Kidney (tissue), 14 donors: ENCODE data around the gene MSI2. TPM values are rescaled to one million over a fixed set of nuclear protein-coding genes. Genes with fewer than 3 reads are reported as not detected.
A peak's percentile ranks its signal among the peaks of the same experiment; 100 is the strongest.

Experiments
- DNase-seq, 5 donors: peaks; one replicate each; pipeline ENCODE4 v3.0.0-alpha.2; 2013 to 2020
- FAIRE-seq: peaks from 2 replicates; lab custom pipeline; 2012; peaks lifted over from hg19 to GRCh38; lab: Jason Lieb, UNC
- H3K27ac ChIP-seq, 2 donors: one replicate each; pipeline ENCODE4 v1.7.0; 2013; ENCODE audit warnings: low read depth in 2 of 2, low read length in 2 of 2, inconsistent platforms in 1 of 2
- H3K27me3 ChIP-seq: one replicate; pipeline ENCODE4 v1.7.1; 2013; ENCODE audit warnings: low read length, inconsistent platforms; ENCODE audit not compliant: control insufficient read depth, insufficient read depth
- H3K36me3 ChIP-seq, 3 donors: one replicate each; pipeline versions ENCODE4 v1.7.0 to v1.7.1; 2013; ENCODE audit warnings: low read length in 3 of 3, control low read depth in 1 of 3, inconsistent platforms in 1 of 3; ENCODE audit not compliant: insufficient read depth in 3 of 3, control insufficient read depth in 2 of 3
- H3K4me1 ChIP-seq, 3 donors: one replicate each; pipeline versions ENCODE4 v1.7.0 to v1.7.1; 2013; ENCODE audit warnings: low read length in 3 of 3, inconsistent platforms in 1 of 3, low read depth in 1 of 3; ENCODE audit not compliant: control insufficient read depth in 2 of 3, insufficient read depth in 2 of 3
- H3K4me3 ChIP-seq, 3 donors: one replicate each; pipeline versions ENCODE4 v1.7.0 to v1.8.1; 2013; ENCODE audit warnings: low read length in 3 of 3, control low read depth in 1 of 3, inconsistent platforms in 1 of 3
- H3K9ac ChIP-seq, 3 donors: one replicate each; pipeline versions ENCODE4 v1.7.0 to v1.7.1; 2013; ENCODE audit warnings: low read length in 3 of 3, control low read depth in 1 of 3, inconsistent platforms in 1 of 3
- H3K9me3 ChIP-seq, 3 donors: one replicate each; pipeline versions ENCODE4 v1.7.0 to v1.7.1; 2013; ENCODE audit warnings: low read length in 3 of 3, control low read depth in 1 of 3, inconsistent platforms in 1 of 3; ENCODE audit not compliant: control insufficient read depth in 2 of 3, insufficient read depth in 1 of 3
- CTCF ChIP-seq: IDR thresholded peaks from 3 replicates; pipeline ENCODE4 v1.5.1; 2012; ENCODE audit warnings: mild to moderate bottlenecking, moderate library complexity, borderline replicate concordance; ENCODE audit not compliant: insufficient read depth; ENCODE audit errors: extremely low read depth
- intact Hi-C: fragments of 100-400 bp; cut with DNase I; formaldehyde crosslinking; loops from one replicate; pipeline ENCODE4 v1.11.1; 2022
- polyA plus RNA-seq: library from polyadenylated mRNA; stranded (reverse); fragments of 350-450 nt; fragmentation: Illumina TruSeq; extraction: RNeasy Lipid Tissue Mini Kit (QIAGEN cat#74804); gene quantifications from one replicate; pipeline ENCODE4 v1.2.3, GENCODE V29; 2014; ENCODE audit warnings: low read depth, low replicate concordance; ENCODE audit not compliant: insufficient read depth
- total RNA-seq: library from RNA; stranded (reverse); fragmentation: NEBNext Ultra II Directional; extraction: Animal tissue kit (Norgen Biotek cat#: 25700); gene quantifications from one replicate; pipeline ENCODE4 v1.2.1, GENCODE V29; 2021
- donor health status: control.
- donor health status: control.
- donor health status: control.
- donor health status: control.
- donor health status: control.
- donor health status: DM: yes; HTN: yes; CAD: no.
- donor health status: Normal renal cell carcinoma (clear cell type).

The MSI2 gene
- total and polyA plus RNA-seq, 2 donors from 2014 or later: 69.2 to 151 TPM

- FAIRE-seq (no peak), DNase-seq (peak in 1 of 5 donors; percentile 19)
- no peaks in the 10 kb centered on the region for H3K36me3 ChIP-seq
- H3K9ac ChIP-seq: no peak overlapping the region
- H3K4me3 ChIP-seq: no peak overlapping the region
- no peaks in the 10 kb centered on the region for H3K9me3 ChIP-seq
- no peaks in the 10 kb centered on the region for H3K27me3 ChIP-seq
- intact Hi-C loops: no loop called here
- no peak for TF ChIP-seq CTCF
- H3K27ac ChIP-seq: no peak overlapping the region
- no peaks in the 10 kb centered on the region for H3K4me1 ChIP-seq
Observed at GRCh38 chr17:57684711-57685498, 428.6 kb downstream of the MSI2 start.

- no peak for FAIRE-seq
- no peak for TF ChIP-seq CTCF
- no peak overlapping the region for H3K27ac ChIP-seq
- H3K9me3 ChIP-seq: no peaks in the 10 kb centered on the region
- no peaks in the 10 kb centered on the region for H3K4me1 ChIP-seq
- no peaks in the 10 kb centered on the region for H3K36me3 ChIP-seq
- no peak overlapping the region for H3K4me3 ChIP-seq
- peak in 1 of 5 donors; percentile 20 for DNase-seq
- intact Hi-C loops: no loop called here
- H3K27me3 ChIP-seq: no peaks in the 10 kb centered on the region
- H3K9ac ChIP-seq: no peak overlapping the region
Observed at GRCh38 chr17:57685499-57686132, 429.3 kb downstream of the MSI2 start.

GRCh38 chr17:57687642-57688041, 431.3 kb downstream of the MSI2 start:
- TF ChIP-seq CTCF: no peak
- Histone ChIP-seq H3K36me3 (no peaks in the 10 kb centered on the region), H3K4me1 (no peaks in the 10 kb centered on the region), H3K27me3 (no peaks in the 10 kb centered on the region), H3K27ac (no peak overlapping the region), H3K9ac (no peak overlapping the region), H3K4me3 (no peak overlapping the region), H3K9me3 (no peaks in the 10 kb centered on the region)
- DNase-seq: no peak
- no peak for FAIRE-seq
- intact Hi-C loops: no loop called here
